Panc1 (cell line): ENCODE measurements around the gene MED13L. TPM values are rescaled to one million over a fixed set of nuclear protein-coding genes. Genes with fewer than 3 reads are reported as not detected.
A peak's percentile ranks its signal among the peaks of the same experiment; 100 is the strongest.

Source experiments
- ATAC-seq: fragments of 200-7000 bp; cut with Tn5 transposase; 2 replicates; pipeline ENCODE4 v1.9.1; 2020; ENCODE audit warnings: mild to moderate bottlenecking, moderate library complexity
- BruUV-seq: library from RNA; stranded (reverse); fragments of 400-500 nt; replicated peaks from 2 replicates; lab custom pipeline; 2021; lab: Mats Ljungman, UMichigan
- CTCF ChIA-PET: fragments of 300-600 bp; sonication (Branson Sonifier 250); formaldehyde crosslinking; loops from one replicate; lab custom pipeline; 2022; ENCODE audit warnings: antibody characterized with exemption; lab: Charles Lee
- POLR2A ChIA-PET: fragments of 300-600 bp; sonication (Branson Sonifier 250); formaldehyde crosslinking; loops from one replicate; lab custom pipeline; 2022; ENCODE audit warnings: antibody characterized with exemption; lab: Charles Lee
- DNase-seq: peaks from one replicate; pipeline ENCODE4 v3.0.0-alpha.2; 2010; ENCODE audit warnings: low read depth, low spot score
- H3K27ac ChIP-seq: 2 replicates; pipeline ENCODE4 v1.5.1; 2011; ENCODE audit warnings: mild to moderate bottlenecking, low read length, inconsistent platforms
- H3K27me3 ChIP-seq: fragments of 200-500 bp; sonication (Bioruptor generic); 2 replicates; pipeline ENCODE4 v1.6.0; 2014; ENCODE audit warnings: low read length, inconsistent platforms; ENCODE audit not compliant: control insufficient read depth, insufficient read depth
- H3K36me3 ChIP-seq: fragments of 200-500 bp; sonication (Bioruptor generic); 2 replicates; pipeline ENCODE4 v1.5.1; 2014; ENCODE audit warnings: inconsistent platforms, mild to moderate bottlenecking, low read length, moderate library complexity; ENCODE audit not compliant: control insufficient read depth, insufficient read depth
- H3K4me1 ChIP-seq: 2 replicates; pipeline ENCODE4 v1.5.1; 2011; ENCODE audit warnings: inconsistent platforms, mild to moderate bottlenecking, low read length, moderate library complexity; ENCODE audit not compliant: control insufficient read depth, insufficient read depth
- H3K4me3 ChIP-seq, 2 experiments: 2 replicates each; pipeline ENCODE4 v1.5.1; 2011 to 2012; ENCODE audit warnings: low read depth in 2 of 2, low read length in 2 of 2, mild to moderate bottlenecking in 2 of 2, inconsistent platforms in 1 of 2, moderate library complexity in 1 of 2
- H3K9me3 ChIP-seq: fragments of 200-500 bp; sonication (Bioruptor generic); 2 replicates; pipeline ENCODE4 v1.5.1; 2014; ENCODE audit warnings: low read depth, mild to moderate bottlenecking, inconsistent platforms, low read length, moderate library complexity; ENCODE audit not compliant: control insufficient read depth, insufficient read depth
- CTCF ChIP-seq: fragments of 450-650 bp; IDR thresholded peaks from 2 replicates; pipeline ENCODE4 v1.5.1; 2017; ENCODE audit warnings: mild to moderate bottlenecking
- POLR2AphosphoS5 ChIP-seq: IDR thresholded peaks from 2 replicates; pipeline ENCODE4 v1.6.1; 2012; ENCODE audit warnings: mild to moderate bottlenecking, low read depth, low read length, moderate library complexity
- REST ChIP-seq, 2 experiments: IDR thresholded peaks; 2 replicates each; pipeline ENCODE4 v1.6.1; 2011 to 2012; ENCODE audit warnings: low read depth in 2 of 2, control low read depth in 1 of 2, low read length in 1 of 2, mild to moderate bottlenecking in 1 of 2, moderate library complexity in 1 of 2; ENCODE audit not compliant: insufficient read depth in 1 of 2
- SIN3A ChIP-seq: IDR thresholded peaks from 2 replicates; pipeline ENCODE4 v1.6.1; 2012; ENCODE audit warnings: low read depth, mild to moderate bottlenecking, low read length, moderate library complexity, borderline replicate concordance; ENCODE audit not compliant: insufficient read depth
- TCF7L2 ChIP-seq: IDR thresholded peaks from 2 replicates; pipeline ENCODE4 v1.6.1; 2011; ENCODE audit warnings: mild to moderate bottlenecking, low read depth, low read length, inconsistent platforms
- in situ Hi-C: cut with HindIII; loops from 2 replicates; pipeline ENCODE4 v1.10.0; 2016; ENCODE audit warnings: low sequenced_read_pairs, low pct_unique_long_range_greater_than_20kb
- intact Hi-C: fragments of 100-400 bp; cut with micrococcal nuclease; formaldehyde crosslinking; loops from one replicate; pipeline ENCODE4 v1.10.0; 2022; ENCODE audit not compliant: unreplicated experiment
- total RNA-seq: library from RNA; stranded (reverse); gene quantifications from one replicate; pipeline ENCODE4 v1.2.1, GENCODE V29; 2021; ENCODE audit not compliant: unreplicated experiment

Gene MED13L
- total RNA-seq, 1 experiment from 2014 or later, result 170 TPM

GRCh38 chr12:116141833-116142162 is 135.7 kb downstream of the MED13L start:
- Histone ChIP-seq H3K9me3 (no peaks in the 10 kb centered on the region), H3K4me1 (peaks cover 72% of the 10 kb centered on the region), H3K36me3 (no peaks in the 10 kb centered on the region), H3K4me3 (no peak overlapping the region), H3K27me3 (no peaks in the 10 kb centered on the region), H3K27ac (peak overlapping the region; percentile 44)
- ChIA-PET CTCF (no interaction called here), POLR2A (no interaction called here)
- ATAC-seq (no peak), DNase-seq (no peak)
- BruUV-seq, result no TSS peak
- TF ChIP-seq CTCF, result no peak
- TF ChIP-seq REST (IDR thresholded peaks at IDR 0.05; ENCODE audit: insufficient read depth in 1 of 2, low read depth in 2 of 2, low read length in 1 of 2), result no peak
- TF ChIP-seq POLR2AphosphoS5, result no peak
- TF ChIP-seq TCF7L2, result no peak
- no peak for TF ChIP-seq SIN3A
- in situ Hi-C loops, result no loop called here
- intact Hi-C loops, result no loop called here

- peaks cover 74% of the 10 kb centered on the region for H3K4me1 ChIP-seq
- intact Hi-C loops, result no loop called here
Measured at GRCh38 chr12:116141110-116141832, 136.2 kb downstream of the MED13L start.

More at GRCh38 chr12:116141110-116141832, 136.2 kb downstream of the MED13L start:
- H3K36me3 ChIP-seq, result no peaks in the 10 kb centered on the region
- no peak for TF ChIP-seq TCF7L2
- TF ChIP-seq CTCF, result peak; percentile 25; the same call in 1 of the 2 replicates
- DNase-seq (no peak), ATAC-seq (peak; percentile 28; the same call in 1 of the 2 replicates)
- in situ Hi-C loops, result no loop called here
- BruUV-seq, result no TSS peak
- no peaks in the 10 kb centered on the region for H3K27me3 ChIP-seq
- ChIA-PET CTCF (interaction anchor here (0.7 kb wide), 1 partner anchor 14 kb away, joined by 4 read pairs; no protein-coding TSS in a partner anchor), POLR2A (no interaction called here)
- no peak overlapping the region for H3K4me3 ChIP-seq
- H3K9me3 ChIP-seq, result no peaks in the 10 kb centered on the region
- H3K27ac ChIP-seq, result peak overlapping the region; percentile 56
